ENCODE measurements around the gene FAM227A.

DNA sequence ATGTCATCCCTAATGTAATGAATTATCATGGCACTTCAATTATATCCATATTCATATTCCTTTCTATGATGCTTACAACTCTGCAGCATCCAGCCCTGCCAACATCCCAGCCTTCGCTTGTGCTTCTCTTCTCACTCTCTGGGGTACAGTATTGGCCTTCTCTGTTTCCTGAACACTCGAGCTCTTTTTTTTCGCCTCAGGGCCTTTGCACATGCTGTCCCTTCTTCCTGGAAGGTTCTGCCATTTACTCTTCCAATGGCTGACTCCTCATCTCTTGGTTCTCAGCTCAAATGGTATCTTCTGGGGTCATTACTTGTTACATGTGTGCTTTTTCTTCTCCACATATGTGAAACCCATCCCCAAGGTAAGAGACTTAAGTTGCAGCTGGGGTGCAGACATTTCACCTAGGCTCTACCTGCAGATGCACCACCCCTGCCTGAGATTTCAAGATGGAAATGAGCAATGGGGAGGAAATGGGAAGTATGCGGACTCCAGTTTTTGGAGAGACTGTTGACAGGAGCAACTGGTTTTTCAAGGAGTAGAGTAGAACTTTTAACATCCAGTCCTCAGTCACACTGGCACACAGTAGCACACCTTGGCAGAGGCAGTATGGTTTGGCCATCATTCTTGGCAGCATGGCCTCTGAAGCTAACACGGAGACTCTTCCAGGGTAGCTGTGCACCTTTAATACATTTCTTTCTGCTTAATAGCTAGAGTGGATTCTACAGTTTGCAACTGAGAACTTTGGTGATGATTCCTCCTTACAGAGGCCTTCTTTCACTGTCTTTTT lies 43.8 kb downstream of the FAM227A start:
- TF ChIP-seq, protein P1, sequence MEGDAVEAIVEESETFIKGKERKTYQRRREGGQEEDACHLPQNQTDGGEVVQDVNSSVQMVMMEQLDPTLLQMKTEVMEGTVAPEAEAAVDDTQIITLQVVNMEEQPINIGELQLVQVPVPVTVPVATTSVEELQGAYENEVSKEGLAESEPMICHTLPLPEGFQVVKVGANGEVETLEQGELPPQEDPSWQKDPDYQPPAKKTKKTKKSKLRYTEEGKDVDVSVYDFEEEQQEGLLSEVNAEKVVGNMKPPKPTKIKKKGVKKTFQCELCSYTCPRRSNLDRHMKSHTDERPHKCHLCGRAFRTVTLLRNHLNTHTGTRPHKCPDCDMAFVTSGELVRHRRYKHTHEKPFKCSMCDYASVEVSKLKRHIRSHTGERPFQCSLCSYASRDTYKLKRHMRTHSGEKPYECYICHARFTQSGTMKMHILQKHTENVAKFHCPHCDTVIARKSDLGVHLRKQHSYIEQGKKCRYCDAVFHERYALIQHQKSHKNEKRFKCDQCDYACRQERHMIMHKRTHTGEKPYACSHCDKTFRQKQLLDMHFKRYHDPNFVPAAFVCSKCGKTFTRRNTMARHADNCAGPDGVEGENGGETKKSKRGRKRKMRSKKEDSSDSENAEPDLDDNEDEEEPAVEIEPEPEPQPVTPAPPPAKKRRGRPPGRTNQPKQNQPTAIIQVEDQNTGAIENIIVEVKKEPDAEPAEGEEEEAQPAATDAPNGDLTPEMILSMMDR (CRISPR knock-in tag; IDR thresholded peaks at IDR 0.05), result no peak
- TF ChIP-seq, protein P2, sequence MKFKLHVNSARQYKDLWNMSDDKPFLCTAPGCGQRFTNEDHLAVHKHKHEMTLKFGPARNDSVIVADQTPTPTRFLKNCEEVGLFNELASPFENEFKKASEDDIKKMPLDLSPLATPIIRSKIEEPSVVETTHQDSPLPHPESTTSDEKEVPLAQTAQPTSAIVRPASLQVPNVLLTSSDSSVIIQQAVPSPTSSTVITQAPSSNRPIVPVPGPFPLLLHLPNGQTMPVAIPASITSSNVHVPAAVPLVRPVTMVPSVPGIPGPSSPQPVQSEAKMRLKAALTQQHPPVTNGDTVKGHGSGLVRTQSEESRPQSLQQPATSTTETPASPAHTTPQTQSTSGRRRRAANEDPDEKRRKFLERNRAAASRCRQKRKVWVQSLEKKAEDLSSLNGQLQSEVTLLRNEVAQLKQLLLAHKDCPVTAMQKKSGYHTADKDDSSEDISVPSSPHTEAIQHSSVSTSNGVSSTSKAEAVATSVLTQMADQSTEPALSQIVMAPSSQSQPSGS (CRISPR knock-in tag; IDR thresholded peaks at IDR 0.05), result no peak
- TF ChIP-seq TEAD2 (CRISPR knock-in tag; IDR thresholded peaks at IDR 0.05), result no peak
- TF ChIP-seq ZC3H4 (CRISPR knock-in tag; IDR thresholded peaks at IDR 0.05; ENCODE audit: borderline replicate concordance), result no peak
- TF ChIP-seq TCF12 (IDR thresholded peaks at IDR 0.05), result no peak
- TF ChIP-seq TCF12 (CRISPR knock-in tag; IDR thresholded peaks at IDR 0.05), result no peak
- no peak for TF ChIP-seq ZNF232 (CRISPR knock-in tag; IDR thresholded peaks at IDR 0.05; ENCODE audit: borderline replicate concordance)
- TF ChIP-seq CHD2 (IDR thresholded peaks at IDR 0.05; ENCODE audit: low read depth, low read length), result no peak
- no peak for TF ChIP-seq RAD21 (CRISPR knock-in tag; IDR thresholded peaks at IDR 0.05)
- no peak for TF ChIP-seq SMAD1 (CRISPR knock-in tag; IDR thresholded peaks at IDR 0.05; ENCODE audit: borderline replicate concordance, low read depth)

Measured in HepG2 (cell line).